HG03575 (cell line): ENCODE results near the gene DAPK2.

Experiments used
- ATAC-seq: cut with Tn5 transposase; IDR thresholded peaks from one replicate; pipeline ENCODE4 v1.9.1; 2021; ENCODE audit not compliant: unreplicated experiment, insufficient number of reproducible peaks, low FRiP score; ENCODE audit errors: extremely low read depth

Gene DAPK2

GRCh38 chr15:63953524-63953923 lies 92.8 kb downstream of the DAPK2 start:
- no peak for ATAC-seq

GRCh38 chr15:63950911-63951481 lies 95.3 kb downstream of the DAPK2 start:
- no peak for ATAC-seq

GRCh38 chr15:63948971-63949370 lies 97.3 kb downstream of the DAPK2 start:
- ATAC-seq: no peak

- ATAC-seq: no peak
These were observed 97.8 kb downstream of the DAPK2 start for GRCh38 chr15:63948436-63948835.

- ATAC-seq: no peak
These were observed 99.1 kb downstream of the DAPK2 start for GRCh38 chr15:63947228-63947627.

- ATAC-seq: no peak
These were observed 99.7 kb downstream of the DAPK2 start for GRCh38 chr15:63946524-63947065.

GRCh38 chr15:63945838-63946298 lies 100.4 kb downstream of the DAPK2 start:
- ATAC-seq: no peak

- ATAC-seq: no peak
These were observed 101.1 kb downstream of the DAPK2 start for GRCh38 chr15:63945007-63945788.

- no peak for ATAC-seq
These were observed 101.7 kb downstream of the DAPK2 start for GRCh38 chr15:63944681-63944955.

- ATAC-seq: no peak
These were observed 102.2 kb downstream of the DAPK2 start for GRCh38 chr15:63943829-63944680.

- no peak for ATAC-seq
These were observed 103.6 kb downstream of the DAPK2 start for GRCh38 chr15:63942486-63943365.

- ATAC-seq: no peak
These were observed 104.4 kb downstream of the DAPK2 start for GRCh38 chr15:63941698-63942465.

GRCh38 chr15:63940966-63941620 lies 105.2 kb downstream of the DAPK2 start:
- ATAC-seq: no peak

- ATAC-seq: no peak
These were observed 106.7 kb downstream of the DAPK2 start for GRCh38 chr15:63939531-63940130.

- no peak for ATAC-seq
These were observed 107.7 kb downstream of the DAPK2 start for GRCh38 chr15:63938486-63939061.

GRCh38 chr15:63933522-63933921 lies 112.8 kb downstream of the DAPK2 start:
- ATAC-seq: no peak

GRCh38 chr15:63931556-63931955 lies 114.7 kb downstream of the DAPK2 start:
- no peak for ATAC-seq
